AG08396 (cell line): ENCODE data around the gene PRKRIP1.
A peak's percentile ranks its signal among the peaks of the same experiment; 100 is the strongest.
"Not testable (repeated sequence)": the region's sequence is repeated elsewhere in the genome, so short reads cannot be mapped to it uniquely, and the experiment has no call there.

ENCODE experiments used
- DNase-seq: peaks from one replicate; pipeline ENCODE4 v3.0.0; 2012; ENCODE audit warnings: low spot score, mixed read lengths

PRKRIP1 gene, protein sequence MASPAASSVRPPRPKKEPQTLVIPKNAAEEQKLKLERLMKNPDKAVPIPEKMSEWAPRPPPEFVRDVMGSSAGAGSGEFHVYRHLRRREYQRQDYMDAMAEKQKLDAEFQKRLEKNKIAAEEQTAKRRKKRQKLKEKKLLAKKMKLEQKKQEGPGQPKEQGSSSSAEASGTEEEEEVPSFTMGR

DNA sequence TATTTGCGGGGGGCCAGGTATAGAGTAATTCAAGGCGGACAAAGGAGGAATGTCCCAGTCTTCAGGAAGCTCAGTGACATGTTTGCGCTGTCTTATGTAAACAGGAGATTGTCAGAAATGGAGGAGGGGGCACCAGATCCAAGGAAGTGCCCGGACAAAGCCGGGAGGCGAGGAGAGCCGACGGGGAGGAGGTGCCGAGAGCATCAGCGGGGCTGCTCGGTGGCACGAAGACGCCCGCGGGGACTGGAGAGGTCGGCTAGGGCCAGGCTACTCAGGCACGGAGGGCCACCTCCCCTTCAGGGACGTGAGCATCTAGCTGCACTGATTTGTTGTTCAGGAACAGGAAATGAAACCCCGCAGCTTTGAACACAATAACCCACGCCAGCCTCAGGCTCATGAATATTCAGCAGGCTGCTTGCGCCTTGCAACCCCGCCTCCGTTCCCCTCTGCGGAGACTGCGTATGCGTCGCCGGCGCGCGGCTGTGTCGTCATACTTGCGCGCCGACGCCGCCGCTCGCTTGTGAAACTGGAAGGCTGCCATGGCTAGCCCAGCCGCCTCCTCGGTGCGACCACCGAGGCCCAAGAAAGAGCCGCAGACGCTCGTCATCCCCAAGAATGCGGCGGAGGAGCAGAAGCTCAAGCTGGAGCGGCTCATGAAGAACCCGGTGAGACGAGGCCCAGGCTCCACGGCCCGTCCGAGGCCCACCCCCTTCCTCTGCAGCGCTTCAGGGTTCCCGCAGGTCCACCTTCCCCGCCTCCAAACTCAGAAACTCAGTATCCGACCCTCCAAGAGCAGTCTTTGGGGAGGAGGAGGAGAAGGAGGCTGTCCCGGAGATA is at the start of gene PRKRIP1:
TSS of gene PRKRIP1 (plus strand) at position 491 of the 837 bp plus-strand sequence. CDS start at position 540, 49 bp downstream.
- peak; percentile 91 for DNase-seq

DNA sequence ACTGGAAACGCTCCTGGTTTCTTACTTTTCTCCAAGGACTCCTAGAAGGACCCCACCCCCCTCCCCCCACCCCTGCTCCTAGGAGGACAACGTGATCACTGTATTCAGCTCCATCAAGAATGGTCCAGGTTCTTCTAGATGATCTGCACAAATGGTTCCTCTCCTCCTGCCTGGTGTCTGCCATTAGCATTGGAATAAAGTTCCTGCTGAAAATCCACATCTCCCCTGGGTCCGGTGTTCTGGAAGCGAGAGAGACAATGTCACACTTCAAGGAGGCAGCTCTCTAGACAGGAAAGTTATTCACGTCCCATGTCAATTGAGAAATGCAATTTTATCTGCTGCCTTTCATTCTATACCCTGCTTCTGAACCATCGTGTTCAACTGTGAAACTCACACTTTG is 49.2 kb upstream of the PRKRIP1 start:
- DNase-seq: not testable (repeated sequence)

DNA sequence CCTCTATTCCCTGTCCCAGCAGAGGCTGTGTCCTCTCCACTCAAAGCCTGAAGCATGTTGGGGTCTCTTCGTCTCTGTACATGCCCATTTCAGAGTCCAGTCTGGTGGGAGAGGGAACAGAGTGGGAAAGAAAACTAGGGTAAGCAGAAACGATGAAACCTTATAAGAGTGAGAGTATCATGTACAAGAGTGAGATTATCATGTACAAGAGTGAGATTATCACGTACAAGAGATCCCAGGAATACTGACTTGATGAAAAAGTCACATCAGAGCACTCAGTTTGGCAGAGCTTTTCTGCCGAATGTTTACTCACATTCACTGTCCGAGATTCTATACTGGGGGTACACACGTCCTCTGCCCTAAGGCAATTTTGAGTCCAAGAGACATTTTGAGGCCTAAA is 39.8 kb upstream of the PRKRIP1 start, which contains the start of gene SPDYE6:
TSS of gene SPDYE6 (minus strand) at position 101 of the 400 bp plus-strand sequence. CDS start 421 bp downstream, outside the sequence.
- not testable (repeated sequence) for DNase-seq

DNA sequence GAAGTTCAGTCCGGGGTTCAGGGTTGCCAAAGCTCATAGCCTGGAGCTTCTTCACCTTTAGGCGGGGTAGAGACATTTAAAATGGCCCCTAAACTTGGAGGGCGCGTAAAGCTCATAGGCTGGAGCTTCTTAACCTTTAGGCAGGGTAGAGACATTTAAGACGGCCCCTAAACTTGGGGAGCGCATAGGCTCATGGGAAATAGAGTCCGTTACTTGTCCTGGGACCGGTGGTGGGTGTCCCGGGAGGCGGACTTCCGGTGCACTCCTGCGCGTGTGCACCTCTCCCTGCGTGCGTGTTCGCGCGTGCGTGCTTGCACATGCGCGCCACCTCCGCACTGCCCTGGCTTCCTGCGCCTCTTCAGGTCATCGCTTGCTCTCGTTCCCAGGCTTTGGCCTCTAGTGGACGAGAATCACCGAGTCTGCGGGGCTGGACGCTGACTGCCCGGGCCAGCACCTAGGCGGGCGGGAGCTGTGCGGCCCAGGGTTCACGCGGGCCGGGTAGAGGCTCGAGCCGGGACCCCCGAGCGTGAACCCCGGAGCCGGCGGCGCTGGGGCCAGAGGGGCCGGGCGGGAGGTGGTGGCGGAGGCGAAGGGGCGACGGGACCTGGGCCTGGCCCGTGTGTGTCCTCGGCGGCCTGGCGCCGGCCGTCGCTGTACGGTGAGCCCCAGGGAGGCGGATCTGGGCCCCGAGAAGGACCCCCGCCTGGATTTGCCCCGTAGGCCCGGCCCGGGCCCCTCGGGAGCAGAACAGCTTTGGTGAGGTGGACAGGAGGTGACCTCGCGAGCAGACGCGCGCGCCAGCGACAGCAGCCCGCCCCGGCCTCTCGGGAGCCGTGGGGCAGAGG is 32.4 kb upstream of the PRKRIP1 start:
- DNase-seq: peak; percentile 92

DNA sequence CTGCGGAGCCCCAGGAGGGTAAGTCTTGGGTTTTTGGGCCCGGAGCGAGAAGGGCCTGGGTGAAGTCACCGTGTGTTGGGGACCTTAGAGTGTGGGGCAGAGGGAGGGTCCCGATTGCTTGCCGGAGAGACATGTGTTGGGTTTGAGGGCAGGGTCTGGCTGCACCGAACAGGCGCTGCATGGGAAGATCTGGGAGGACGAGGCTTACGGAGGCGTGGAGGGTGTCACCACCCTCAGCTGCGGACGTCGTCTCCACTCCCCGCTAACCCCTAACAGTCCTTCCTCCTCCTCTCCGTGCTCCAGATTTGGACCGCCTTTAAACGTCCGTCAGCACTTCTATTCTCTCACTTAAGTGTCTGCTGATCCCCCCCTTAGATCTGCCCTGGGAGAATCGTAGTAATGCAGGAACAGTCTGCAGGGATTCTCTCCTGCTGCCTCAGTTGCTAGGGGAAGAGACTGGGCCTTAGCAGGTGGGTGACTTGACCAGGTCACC is 31.7 kb upstream of the PRKRIP1 start:
- DNase-seq: not testable (repeated sequence)

DNA sequence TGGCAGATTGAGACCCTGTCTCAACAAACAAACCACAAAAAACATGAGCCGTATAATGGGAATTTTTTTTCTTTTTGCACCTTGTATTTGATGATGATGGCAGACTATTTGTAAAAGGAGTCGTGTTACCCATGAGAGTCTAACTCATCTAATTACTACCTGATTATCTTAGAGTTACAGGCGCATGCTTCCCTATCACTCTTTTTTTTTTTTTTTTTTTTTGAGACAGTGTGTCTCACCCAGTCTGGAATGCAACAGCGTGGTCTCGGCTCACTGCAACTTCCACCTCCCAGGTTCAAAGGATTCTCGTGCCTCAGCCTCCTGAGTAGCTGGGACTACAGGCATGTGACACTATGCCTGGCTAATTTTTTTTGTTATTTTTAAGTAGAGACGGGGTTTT is 30.8 kb upstream of the PRKRIP1 start:
- DNase-seq: not testable (repeated sequence)

DNA sequence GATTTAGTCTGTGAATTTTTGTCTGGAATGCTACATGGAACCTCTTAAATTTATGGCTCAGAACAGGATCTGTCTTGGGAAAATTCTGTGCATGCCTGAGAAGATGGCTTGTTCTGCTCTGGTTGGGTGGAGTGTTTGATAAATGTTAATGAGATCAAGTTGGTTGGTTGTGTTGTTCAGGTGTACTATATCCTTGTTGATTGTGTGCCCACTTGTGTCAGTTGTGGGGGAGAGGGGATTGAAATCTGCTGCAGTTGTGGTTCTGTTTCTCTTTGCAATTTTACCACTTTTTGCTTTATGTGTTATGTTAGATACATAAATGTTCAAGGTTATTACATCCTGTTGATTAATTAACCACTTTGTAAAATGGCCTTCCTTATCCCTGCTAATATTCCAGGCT is 26.1 kb upstream of the PRKRIP1 start:
- DNase-seq: not testable (repeated sequence)

DNA sequence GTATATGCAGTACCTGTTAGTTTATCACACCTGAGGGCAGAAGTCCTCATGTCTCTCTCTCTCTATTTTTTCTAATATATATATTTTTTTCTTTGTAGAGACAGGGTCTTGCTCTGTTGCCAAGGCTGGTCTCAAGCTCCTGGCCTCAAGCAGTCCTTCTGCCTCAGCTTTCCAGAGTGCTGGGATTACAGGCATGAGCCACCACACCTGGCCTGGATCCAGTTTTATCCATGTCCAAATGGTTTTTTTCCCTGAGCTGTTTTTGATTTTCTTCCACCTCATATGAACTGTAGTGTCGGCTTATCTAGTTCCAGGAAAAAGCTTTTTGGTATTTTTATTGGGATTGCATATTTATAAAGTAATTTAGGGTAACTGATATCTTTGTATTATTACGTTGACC is 23.4 kb upstream of the PRKRIP1 start:
- not testable (repeated sequence) for DNase-seq

DNA sequence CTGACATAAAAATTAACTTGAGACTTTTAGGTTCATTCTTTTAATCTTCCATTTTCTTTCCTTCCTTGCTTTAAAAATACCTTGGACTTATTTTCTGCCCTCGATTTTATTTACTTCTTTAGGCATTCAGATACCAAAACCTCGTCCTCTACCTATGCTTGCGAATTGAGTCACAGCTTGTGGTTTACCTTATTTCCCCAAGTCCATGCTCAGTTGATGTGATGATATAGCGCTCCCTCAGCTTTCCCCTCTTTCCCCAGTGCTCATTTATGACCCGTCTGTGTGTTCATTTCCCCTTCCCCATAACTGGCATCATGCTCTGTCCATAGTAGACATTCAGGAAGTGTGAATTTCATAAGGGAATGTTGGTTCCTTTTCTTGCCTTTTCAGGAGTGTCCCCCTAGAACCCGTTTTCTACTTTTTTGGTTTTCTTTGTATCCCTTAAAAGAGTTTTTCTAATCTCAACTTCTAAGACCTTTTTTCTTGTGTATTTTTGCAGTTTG is 19.1 kb upstream of the PRKRIP1 start:
- DNase-seq: no peak

DNA sequence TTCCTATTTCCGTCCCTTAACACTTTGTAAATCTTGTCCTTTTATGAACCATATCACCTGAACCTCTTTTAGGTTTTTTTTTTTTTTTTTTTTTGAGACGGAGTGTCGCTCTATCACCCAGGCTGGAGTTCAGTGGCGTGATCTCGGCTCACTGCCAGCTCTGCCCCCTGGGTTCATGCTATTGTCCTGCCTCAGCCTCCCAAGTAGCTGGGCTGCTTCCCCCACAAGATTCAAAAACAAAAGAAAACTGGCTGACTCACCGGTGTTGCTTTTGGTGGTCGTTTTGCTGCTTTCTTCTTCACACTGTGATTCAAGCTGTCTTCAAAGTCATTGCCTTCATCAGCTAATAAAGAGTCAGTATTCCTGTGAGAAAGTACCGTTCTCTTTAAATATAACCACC is 15.3 kb upstream of the PRKRIP1 start:
- not testable (repeated sequence) for DNase-seq

DNA sequence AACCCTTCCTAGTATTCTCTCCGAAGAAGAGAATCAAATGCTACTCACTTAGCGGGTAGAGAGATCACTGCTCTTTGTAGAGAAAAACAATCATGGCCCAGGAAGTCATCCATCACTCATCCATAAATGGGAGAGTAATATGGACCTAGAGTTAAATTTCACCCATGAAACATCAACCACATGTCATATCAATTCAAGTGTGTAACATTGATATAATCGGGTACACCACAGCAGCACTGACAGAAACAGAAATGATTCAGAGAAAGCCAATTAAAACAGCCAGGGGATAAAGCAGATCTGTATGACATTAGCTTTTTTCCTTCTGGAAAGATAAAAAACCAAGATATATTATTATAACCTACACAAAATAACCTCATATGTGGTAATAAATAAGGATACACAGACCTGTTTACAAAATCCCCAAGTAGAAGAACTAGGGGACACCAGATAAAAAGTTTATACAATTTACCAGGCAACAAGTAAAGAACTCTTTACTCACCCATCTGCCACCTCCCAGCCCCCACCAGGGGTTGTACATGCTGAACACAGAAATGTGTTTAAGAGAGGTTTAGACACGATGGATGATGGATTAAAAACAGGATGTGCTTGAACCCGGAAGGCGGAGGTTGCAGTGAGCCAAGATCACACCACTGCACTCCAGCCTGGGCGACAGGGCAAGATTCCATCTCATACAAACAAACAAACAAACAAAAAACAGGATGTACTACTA is 14.3 kb upstream of the PRKRIP1 start:
- DNase-seq: not testable (repeated sequence)

DNA sequence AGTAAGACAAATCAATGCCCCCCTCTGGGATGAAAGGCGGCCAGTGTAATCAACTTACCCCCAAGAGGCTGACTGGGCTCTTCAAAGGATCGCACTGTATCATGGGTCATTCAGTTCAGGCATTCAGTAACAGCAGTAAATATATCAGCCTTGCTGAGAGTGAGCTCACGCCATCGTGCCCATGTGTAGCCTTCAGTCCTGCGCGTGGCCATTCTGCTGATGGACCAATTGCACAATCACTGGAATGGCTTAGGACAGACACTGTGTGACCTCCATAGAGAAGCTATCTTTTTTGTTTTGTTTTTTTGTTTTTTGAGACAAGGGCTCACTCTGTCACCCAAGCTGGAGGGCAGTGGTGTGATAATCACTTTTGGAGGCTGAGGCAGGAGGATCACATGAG is 9.1 kb upstream of the PRKRIP1 start:
- no peak for DNase-seq

DNA sequence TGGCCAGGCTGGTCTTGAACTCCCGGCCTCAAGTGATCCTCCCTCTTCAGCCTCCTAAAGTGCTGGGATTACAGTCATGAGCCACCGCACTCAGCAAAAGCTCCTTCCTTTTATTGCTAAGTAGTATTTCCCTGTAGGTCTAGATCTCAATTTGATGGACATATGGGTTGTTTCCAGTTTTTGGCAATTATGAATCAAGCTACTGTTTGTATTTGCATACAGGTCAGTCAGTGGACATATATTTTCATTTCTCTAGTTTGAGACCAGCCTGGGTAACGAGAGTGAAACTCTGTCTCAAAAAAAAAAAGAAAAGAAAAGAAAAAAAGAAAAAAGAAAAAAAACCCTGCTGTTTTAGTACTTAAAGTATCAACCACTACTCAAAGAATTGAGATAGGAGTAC is 6.4 kb upstream of the PRKRIP1 start:
- no peak for DNase-seq

DNA sequence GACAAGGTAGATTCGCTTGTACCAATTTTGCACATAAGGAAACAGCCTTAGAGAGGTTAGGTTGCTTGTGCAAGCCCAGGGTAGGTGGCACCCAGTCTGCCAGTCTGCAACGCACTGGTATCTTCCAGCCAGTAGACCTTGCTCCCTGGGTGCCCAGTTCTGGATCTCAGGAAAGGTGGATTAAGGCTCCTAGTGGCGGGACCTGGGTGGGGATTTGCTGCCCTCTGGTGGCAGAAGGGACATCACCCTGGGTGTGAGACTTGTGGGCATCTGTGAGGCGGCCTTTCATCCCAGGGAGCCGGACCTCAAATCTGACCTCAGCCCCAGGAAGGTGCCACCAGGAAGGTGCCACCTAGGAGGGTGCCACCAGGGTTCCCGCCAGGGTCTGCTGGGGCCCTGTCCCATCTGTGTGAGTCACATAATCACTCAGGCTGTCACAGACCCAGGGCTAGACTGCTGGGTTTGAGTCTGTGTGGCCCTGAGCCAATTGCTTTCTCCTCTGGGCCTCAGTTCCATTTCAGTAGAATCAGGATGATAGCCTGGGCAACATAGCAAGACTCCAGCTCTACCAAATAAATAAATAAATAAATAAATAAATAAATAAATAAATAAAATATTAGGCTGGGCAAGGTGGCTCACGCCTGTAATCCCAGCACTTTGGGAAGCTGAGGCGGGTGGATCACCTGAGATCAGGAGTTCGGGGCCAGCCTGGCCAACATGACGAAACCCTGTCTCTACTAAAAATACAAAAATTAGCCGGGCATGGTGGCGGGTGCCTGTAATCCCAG is 5.3 kb upstream of the PRKRIP1 start:
- DNase-seq: peak; percentile 81

DNA sequence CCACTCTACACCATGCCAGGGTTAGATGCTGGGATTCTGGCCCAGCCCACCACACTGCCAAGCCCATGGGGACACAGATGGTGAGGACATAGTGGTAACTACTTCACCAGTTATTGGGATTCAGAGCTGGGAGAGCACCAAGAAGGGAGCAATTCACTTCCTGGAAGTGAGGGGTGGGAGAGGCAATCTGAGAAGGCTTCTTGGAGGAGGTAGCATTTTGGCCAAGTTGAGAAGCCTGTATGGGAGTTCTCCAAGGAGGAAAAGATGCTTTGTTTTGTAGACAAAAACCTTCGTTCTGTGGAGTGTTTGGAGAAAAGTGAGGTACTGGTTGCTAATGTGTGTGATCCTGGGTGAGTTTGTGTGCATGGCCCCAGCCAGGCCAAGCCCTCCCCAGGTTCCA is 3.8 kb upstream of the PRKRIP1 start:
- DNase-seq: no peak

DNA sequence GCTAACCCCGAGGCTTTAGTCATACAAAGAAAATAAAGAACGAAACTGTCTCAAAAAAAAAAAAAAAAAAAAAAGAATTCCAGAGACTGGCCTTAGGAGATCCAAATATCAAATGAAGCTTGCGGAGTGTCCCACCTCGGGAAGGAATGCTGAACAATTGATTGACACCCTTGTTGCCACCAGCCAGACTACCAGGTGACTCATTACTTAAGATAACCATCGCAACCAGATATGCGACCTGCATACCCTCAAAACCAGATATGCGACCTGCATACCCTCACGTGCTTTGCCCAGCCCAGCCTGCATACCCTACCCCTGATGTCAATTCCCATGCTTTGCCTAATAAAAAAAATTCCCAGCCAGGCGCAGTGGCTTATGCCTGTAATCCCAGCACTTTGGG is 2.7 kb upstream of the PRKRIP1 start:
- DNase-seq: no peak

DNA sequence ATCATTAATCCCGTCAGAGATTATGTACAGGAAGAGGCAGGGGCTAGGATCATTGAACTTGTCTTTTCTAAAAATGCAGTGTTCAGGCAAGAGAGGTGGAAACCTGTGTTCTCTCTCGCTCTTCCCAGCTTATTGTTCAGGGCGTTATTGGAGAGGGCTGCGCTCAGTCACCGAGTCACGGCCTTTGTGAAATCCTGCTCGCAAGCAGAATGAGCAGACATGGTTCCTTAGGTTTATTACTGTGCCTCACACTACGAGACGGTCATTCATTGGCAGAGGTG is 631 bp upstream of the PRKRIP1 start:
- peak; percentile 11 for DNase-seq

DNA sequence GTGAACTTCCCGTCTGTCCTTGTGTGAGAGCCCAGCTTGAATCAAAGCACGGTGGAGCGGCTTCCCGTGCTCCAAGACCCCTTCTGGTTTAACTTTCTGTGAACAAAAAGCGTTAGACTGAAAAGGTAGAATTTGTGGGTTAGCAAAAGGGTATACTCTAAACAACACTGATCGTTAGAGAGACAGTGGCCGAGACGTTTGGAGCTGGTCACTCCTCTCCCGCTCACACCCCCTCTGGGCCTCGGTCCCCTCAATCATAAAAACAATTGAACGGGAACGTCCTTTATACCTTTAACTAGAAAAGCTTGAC is 502 bp downstream of the PRKRIP1 start:
- DNase-seq: no peak

DNA sequence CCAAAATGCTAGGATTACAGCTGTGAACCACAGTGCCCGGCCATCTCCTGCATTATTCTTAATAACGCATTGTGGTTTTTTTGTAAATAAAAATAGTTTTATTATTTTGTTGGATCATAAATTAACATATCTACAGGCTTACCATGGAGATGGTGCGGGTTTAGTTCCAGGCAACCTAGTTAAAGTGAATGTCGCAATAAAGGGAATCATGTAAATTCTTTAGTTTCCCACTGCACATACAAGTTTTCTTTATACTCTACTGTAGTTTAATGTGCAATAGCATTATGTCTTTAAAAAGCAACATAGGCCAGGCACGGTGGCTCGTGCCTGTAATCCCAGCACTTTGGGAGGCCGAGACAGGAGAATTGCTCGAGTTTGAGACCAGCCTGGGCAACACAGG is 2.4 kb downstream of the PRKRIP1 start:
- no peak for DNase-seq

DNA sequence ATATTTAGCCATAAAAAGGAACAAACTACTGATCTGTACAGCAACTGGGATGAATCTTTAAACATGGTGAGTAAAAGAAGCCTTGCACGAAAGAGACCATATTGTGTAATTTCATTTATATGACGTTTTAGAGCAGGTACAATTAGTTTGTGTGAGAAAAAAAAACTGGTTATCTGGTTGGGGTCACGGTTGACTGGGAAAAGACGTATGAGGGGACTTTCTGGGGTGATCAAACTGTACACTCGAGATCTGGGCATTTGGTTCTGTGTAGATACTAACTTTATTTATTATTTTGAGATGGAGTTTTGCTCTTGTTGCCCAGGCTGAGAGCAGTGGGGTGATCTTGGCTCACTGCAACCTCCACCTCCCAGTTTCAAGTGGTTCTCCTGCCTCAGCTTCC is 4.2 kb downstream of the PRKRIP1 start:
- DNase-seq: no peak

DNA sequence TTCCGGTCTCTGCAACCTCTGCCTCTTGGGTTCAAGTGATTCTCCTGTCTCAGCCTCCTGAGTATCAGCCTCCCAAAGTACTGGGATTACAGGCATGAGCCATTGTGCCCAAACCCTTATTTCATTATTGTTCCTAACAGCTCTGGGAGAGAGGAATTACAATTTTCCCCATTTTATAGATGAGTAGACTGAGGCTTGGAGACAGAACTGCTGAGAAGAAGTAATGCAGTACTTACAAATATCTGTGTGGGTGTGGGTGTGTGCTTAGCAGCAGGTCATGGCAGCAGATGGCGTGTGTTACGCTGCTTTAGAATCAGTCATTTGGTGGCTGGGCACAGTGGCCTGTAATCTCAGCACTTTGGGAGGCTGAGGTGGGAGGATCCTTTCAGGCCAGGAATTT is 7.4 kb downstream of the PRKRIP1 start:
- no peak for DNase-seq
